HTR-8/SVneo (cell line): ENCODE data around the gene LRBA.
"Not testable (repeated sequence)": the region's sequence is repeated elsewhere in the genome, so short reads cannot be mapped to it uniquely, and the experiment has no call there.

ENCODE experiments used
- DNase-seq: peaks from one replicate; pipeline ENCODE4 v3.0.0; 2011; ENCODE audit warnings: low spot score, mixed read lengths; ENCODE audit not compliant: insufficient read length
- FAIRE-seq: peaks from 2 replicates; lab custom pipeline; 2011; peaks lifted over from hg19 to GRCh38; lab: Jason Lieb, UNC

Gene LRBA

DNA sequence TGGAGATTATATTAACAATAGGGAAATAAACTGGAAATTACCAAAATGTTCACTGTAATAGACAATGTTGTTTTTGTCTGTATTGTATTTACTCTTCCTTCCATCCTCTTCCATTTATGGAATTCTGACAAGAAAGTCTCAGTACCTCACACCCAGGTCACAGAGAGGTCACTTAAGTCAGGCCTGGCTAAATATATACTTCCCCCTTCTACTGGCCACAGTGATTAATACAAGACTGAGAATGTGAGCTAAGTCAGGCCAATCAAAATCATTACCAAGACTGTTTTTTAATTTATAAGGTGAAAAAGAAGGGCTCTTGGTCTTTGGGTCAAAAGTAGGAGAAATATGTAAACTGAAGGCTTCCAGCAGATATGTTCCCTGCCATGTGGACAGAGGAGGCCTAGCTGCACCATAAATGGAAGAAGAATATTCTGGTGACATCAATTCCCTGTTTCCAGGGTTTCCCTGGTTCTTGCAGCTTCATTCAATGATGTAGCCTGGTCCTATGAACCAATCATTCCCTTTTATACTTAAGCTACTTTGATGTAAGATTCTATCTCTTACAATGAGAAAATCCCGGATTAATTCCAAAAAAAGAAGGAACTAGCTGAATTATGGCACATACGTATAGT, 64.3 kb downstream of the LRBA start:
- DNase-seq = no peak
- FAIRE-seq = peak; percentile 71

- FAIRE-seq (no peak), DNase-seq (no peak)
These were observed 65.1 kb downstream of the LRBA start for GRCh38 chr4:150949943-150950342.

DNA sequence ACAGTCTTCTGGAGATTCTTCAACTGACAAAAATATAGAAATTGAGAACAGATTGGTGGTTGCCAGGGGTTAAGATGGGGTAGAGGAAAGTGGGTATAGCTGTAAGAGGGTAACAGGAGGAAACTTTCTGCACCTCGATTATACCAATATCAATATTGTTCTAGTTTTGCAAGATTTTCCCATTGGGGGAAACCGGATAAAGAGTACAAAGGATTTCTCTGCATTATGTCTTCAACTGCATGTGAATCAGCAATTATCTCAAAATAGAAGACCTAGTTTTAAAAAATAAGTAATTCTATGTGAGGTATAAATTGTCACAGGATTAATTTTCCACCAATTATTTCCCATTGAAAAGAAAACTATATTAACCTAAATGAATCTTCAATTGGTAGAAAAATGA, 65.7 kb downstream of the LRBA start:
- no peak for DNase-seq
- no peak for FAIRE-seq

DNA sequence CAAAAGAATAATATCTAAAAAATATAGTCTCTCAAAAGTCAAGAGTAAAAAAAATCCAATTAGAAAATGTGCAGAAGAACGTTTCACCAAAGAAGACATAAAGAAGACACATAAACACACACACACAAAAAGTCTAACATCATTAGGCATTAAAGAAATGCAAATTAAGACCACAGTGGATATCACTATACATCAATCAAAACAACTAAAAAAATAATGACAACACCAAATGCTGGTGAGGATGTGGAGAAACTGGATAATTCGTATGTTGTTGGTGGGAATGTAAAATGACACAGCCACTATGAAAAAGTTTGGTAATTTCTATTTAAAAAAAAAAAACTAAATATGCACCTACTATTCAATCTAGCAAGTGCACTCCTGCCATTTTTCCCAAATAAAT, 66.4 kb downstream of the LRBA start:
- FAIRE-seq = no peak
- no peak for DNase-seq

DNA sequence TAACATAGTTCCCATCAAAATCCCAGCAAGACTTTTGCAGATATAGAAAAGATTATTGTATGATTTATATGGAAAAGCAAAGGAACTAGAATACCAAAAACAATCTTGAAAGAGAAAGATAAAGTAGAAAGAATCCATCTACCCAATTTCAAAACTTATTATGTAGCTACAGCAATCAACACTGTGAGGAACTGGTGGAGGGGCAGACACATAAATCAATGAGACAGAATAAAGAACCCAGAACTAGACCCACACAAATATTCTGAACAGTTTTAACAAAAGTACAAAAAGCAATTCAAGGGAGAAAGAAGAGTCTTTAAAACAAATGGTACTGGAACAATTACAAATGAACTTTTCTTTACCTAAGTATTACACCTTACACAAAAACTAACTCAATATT, 67.0 kb downstream of the LRBA start:
- no peak for DNase-seq
- FAIRE-seq = no peak

DNA sequence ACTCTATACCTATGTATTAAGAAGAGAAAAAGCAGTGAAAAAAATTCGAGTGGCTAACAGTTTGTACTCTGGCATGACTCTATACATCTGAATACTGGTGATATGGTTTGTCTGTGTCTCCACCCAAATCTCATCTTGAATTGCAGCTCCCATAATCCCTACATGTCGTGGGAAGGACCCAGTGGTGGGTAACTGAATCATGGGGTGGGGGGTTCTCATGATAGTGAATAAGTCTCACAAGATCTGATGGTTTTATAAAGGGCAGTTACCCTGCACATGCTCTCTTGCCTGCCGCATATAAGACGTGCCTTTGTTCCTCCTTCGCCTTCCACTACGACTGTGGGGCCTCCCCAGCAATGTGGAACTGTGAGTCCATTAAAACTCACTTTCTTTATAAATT, 70.4 kb downstream of the LRBA start:
- no peak for FAIRE-seq
- no peak for DNase-seq

- DNase-seq = no peak
- no peak for FAIRE-seq
These were observed 71.3 kb downstream of the LRBA start for GRCh38 chr4:150943818-150944217.

GRCh38 chr4:150943126-150943525, 72.0 kb downstream of the LRBA start:
- DNase-seq (no peak), FAIRE-seq (no peak)

DNA sequence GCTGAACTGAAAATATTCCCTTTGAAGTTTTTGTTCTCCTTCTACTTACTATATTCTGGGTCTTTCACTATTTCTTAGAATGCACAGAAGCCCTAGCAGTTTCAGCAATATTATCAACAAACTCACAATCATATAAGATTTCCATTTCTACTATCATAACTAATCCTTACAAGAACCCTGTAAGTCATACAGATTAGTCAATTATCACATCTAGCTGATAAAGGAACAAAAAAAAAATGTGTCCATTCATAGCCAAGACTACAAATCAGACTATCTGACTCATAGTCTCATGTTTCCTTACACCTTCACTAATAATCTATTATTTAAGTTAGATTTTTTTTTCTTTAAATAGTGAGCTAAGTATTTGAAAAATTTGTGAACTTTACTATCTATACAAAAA, 72.5 kb downstream of the LRBA start:
- DNase-seq (no peak), FAIRE-seq (no peak)

DNA sequence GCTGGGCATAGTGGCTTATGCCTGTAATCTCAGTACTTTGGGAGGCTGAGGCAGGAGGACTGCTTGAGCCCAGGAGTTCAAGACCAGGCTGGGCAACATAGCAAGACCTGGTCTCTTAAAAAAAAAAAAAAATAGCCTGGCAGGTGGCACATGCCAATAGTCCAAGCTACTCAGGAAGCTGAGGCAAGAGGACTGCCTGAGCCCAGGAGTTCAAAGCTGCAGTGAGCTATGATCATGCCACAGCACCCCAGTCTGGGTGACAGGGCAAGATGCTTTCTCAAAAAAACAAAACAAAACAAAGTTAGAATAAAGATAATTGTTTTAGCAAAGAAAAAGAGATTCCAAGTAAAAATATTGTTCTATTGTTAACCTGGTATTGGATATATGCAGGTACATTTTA, 75.0 kb downstream of the LRBA start:
- no peak for FAIRE-seq
- no peak for DNase-seq

DNA sequence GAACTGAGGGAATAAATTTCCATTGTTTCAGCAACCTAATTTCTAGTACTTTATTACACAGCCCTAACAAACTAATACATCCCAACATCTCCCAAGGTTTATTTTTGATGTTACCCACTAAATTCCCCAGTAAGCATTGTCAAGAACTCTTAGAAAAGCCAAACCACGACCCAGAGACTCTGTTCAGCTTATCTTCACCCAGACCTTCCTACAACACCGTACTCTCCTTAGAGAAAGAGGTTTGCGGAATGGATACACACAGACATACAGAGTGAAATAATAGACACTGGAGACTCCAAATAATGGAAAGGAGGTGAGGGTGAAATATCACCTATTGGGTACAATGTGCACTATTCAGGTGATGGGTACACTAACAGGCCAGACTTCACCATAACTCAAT, 75.6 kb downstream of the LRBA start:
- FAIRE-seq (no peak), DNase-seq (no peak)

- no peak for DNase-seq
- no peak for FAIRE-seq
These were observed 76.1 kb downstream of the LRBA start for GRCh38 chr4:150938873-150939499.

GRCh38 chr4:150938417-150938816, 76.7 kb downstream of the LRBA start:
- no peak for FAIRE-seq

GRCh38 chr4:150934022-150934421, 81.1 kb downstream of the LRBA start:
- DNase-seq (no peak), FAIRE-seq (no peak)

More at GRCh38 chr4:150938417-150938816, 76.7 kb downstream of the LRBA start:
- DNase-seq = no peak

GRCh38 chr4:150931796-150932195, 83.3 kb downstream of the LRBA start:
- FAIRE-seq (no peak), DNase-seq (no peak)

DNA sequence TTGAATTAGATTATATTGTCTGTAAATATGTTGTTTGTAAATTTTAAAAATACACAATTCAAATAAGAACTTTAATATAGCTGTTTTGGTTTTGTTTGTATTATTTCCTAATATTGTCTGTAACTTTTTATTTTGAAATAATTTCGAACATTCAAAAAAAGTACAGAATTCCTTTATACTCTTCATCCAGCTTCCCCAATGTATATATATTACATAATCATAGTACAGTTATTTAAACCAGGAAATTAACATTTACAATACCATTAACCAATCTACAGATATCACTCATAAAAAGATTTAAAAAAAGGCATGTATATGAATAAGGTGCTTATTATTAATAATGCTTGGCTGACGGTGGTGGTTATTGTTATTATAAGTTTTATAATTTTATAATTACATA, 84.1 kb downstream of the LRBA start:
- no peak for DNase-seq
- FAIRE-seq = no peak

- FAIRE-seq (no peak), DNase-seq (no peak)
These were observed 91.1 kb downstream of the LRBA start for GRCh38 chr4:150923945-150924344.

DNA sequence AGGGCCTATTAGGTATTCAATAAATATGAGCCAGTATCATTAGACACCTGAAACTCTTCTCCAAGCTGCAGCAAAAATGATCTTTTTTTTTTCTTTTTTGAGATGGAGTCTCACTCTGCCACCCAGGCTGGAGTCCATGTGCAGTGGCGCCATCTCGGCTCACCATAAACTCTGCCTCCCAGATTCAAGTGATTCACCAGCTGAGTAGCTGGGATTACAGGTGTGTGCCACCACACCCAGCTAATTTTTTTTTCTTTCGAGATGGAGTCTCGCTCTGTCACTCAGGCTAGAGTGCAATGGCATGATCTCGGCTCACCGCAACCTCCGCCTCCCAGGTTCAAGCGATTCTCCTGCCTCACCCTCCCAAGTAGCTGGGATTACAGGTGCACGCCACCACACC, 93.6 kb downstream of the LRBA start:
- FAIRE-seq = not testable (repeated sequence)

DNA sequence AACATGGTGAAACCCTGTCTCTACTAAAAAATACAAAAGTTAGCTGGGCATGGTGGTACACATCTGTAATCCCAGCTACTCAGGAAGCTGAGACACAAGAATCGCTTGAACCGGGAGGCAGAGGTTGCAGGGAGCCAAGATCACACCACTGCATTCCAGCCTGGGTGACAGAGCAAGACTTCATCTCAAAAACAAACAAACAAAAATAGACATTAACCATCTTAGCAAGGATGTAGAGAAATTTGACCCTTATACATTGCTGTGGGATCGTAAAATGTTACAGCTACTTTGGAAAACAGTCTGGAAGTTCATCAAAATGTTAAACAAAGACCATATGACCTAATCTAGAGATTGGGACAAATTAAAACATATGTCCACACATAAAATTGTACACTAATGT, 96.5 kb downstream of the LRBA start:
- FAIRE-seq = not testable (repeated sequence)

More for the DNA sequence above, 93.6 kb downstream of the LRBA start:
- not testable (repeated sequence) for DNase-seq

DNA sequence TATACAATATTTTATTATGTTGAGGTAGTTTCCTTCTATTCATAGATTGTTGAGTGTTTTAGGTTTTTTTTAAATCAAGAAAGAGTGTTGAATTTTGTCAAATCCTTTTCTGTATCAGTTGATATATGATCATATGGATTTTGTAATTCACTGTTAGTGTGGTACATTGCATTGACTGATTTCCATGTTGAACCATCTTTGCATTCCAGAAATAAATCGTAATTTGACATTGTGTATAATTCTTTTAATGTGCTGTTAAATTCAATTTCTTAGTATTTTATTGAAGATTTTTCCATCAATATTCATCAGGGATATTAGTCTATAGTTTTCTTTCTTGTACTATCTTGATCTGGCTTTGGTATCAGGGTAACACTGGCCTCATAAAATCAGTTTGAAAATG, 103.8 kb downstream of the LRBA start:
- DNase-seq (no peak), FAIRE-seq (no peak)

More for the DNA sequence above, 96.5 kb downstream of the LRBA start:
- DNase-seq = not testable (repeated sequence)

DNA sequence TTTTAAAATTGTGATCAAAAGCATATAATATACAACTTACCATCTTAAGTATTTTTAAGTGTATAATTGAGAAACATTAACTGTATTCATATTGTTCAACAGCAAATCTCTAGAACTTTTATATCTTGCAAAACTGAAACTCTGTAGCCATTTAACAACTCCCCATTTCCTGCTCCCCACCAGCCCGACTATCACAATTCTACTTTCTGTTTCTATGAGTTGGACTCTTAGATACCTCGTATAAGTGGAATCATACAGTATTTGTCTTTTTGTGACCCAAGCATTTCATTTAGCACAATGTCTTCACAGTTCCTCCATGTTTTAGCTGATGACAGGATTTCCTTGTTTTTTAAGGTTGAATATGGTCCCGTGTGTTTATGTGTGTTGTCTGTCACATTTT, 106.0 kb downstream of the LRBA start:
- no peak for DNase-seq
- FAIRE-seq = no peak

- DNase-seq (peak; percentile 10), FAIRE-seq (no peak)
These were observed 108.0 kb downstream of the LRBA start for GRCh38 chr4:150906987-150907633.
